ENCODE results near the gene PRPF8. TPM values are rescaled to one million over a fixed set of nuclear protein-coding genes. Genes with fewer than 3 reads are reported as not detected.

Gene PRPF8
- total RNA-seq, 3 donors from 2014 or later = 173 to 183 (median 176) TPM

- Histone ChIP-seq H3K4me1 (peaks cover 0 to 6% of the 10 kb centered on the region in 2 donors), H3K27me3 (no peaks in the 10 kb centered on the region), H3K9me3 (no peaks in the 10 kb centered on the region), H3K4me3 (peak overlapping the region; percentile 28 to 73 (median 59)), H3K27ac (peak overlapping the region in 1 of 2 donors; percentile 62), H3K36me3 (no peaks in the 10 kb centered on the region)
- intact Hi-C loops (cut with DNase I; ENCODE audit: low total_unique reads) = loop anchor here (10.0 kb wide), 1 partner anchor 379 kb away; no protein-coding TSS in a partner anchor
- no peak for DNase-seq (ENCODE audit: low spot score in 2 of 2)
- TF ChIP-seq POLR2AphosphoS5 (IDR thresholded peaks at IDR 0.05) (no peak), CTCF (IDR thresholded peaks at IDR 0.05) (no peak), POLR2A (IDR thresholded peaks at IDR 0.05) (no peak)
Measured at GRCh38 chr17:1643999-1644492, 40.6 kb downstream of the PRPF8 start.

GRCh38 chr17:1643293-1643998 lies 41.2 kb downstream of the PRPF8 start:
- peaks cover 0 to 6% of the 10 kb centered on the region in 2 donors for H3K4me1 ChIP-seq
- intact Hi-C loops (cut with DNase I; ENCODE audit: low total_unique reads) = loop anchor here (10.0 kb wide), 1 partner anchor 379 kb away; no protein-coding TSS in a partner anchor
- H3K27ac ChIP-seq = peak overlapping the region in 1 of 2 donors; percentile 62
- H3K36me3 ChIP-seq = no peaks in the 10 kb centered on the region
- H3K27me3 ChIP-seq = no peaks in the 10 kb centered on the region
- no peaks in the 10 kb centered on the region for H3K9me3 ChIP-seq
- TF ChIP-seq POLR2A (IDR thresholded peaks at IDR 0.05) (no peak), CTCF (IDR thresholded peaks at IDR 0.05) (peak in 1 of 3 donors; percentile 25), POLR2AphosphoS5 (IDR thresholded peaks at IDR 0.05) (no peak)
- peak overlapping the region; percentile 28 to 73 (median 59) for H3K4me3 ChIP-seq
- peak; percentile 63 to 77 for DNase-seq (ENCODE audit: low spot score in 2 of 2)

GRCh38 chr17:1641065-1641403 lies 43.6 kb downstream of the PRPF8 start:
- H3K4me3 ChIP-seq = no peak overlapping the region
- H3K4me1 ChIP-seq = peaks cover 0 to 6% of the 10 kb centered on the region in 2 donors
- no peaks in the 10 kb centered on the region for H3K27me3 ChIP-seq
- H3K36me3 ChIP-seq = no peaks in the 10 kb centered on the region
- no peaks in the 10 kb centered on the region for H3K9me3 ChIP-seq
- TF ChIP-seq POLR2A (IDR thresholded peaks at IDR 0.05) (no peak), POLR2AphosphoS5 (IDR thresholded peaks at IDR 0.05) (no peak), CTCF (IDR thresholded peaks at IDR 0.05) (no peak)
- no peak for DNase-seq (ENCODE audit: low spot score in 2 of 2)
- H3K27ac ChIP-seq = no peak overlapping the region
- intact Hi-C loops (cut with DNase I; ENCODE audit: low total_unique reads) = loop anchor here (10.0 kb wide), 1 partner anchor 376 kb away; no protein-coding TSS in a partner anchor

GRCh38 chr17:1640329-1641064 lies 44.2 kb downstream of the PRPF8 start:
- DNase-seq (ENCODE audit: low spot score in 2 of 2) = peak in 1 of 2 donors; percentile 56
- TF ChIP-seq POLR2AphosphoS5 (IDR thresholded peaks at IDR 0.05) = no peak
- Histone ChIP-seq H3K9me3 (no peaks in the 10 kb centered on the region), H3K36me3 (no peaks in the 10 kb centered on the region), H3K27ac (peak overlapping the region; percentile 55 to 70), H3K4me3 (no peak overlapping the region), H3K27me3 (no peaks in the 10 kb centered on the region), H3K4me1 (peaks cover 0 to 6% of the 10 kb centered on the region in 2 donors)
- intact Hi-C loops (cut with DNase I; ENCODE audit: low total_unique reads) = loop anchor here (10.0 kb wide), 1 partner anchor 376 kb away; no protein-coding TSS in a partner anchor

- DNase-seq (ENCODE audit: low spot score in 2 of 2) = no peak
- Histone ChIP-seq H3K4me3 (no peak overlapping the region), H3K4me1 (peaks cover 0 to 6% of the 10 kb centered on the region in 2 donors), H3K36me3 (no peaks in the 10 kb centered on the region), H3K27ac (peak overlapping the region; percentile 55 to 70), H3K27me3 (no peaks in the 10 kb centered on the region), H3K9me3 (no peaks in the 10 kb centered on the region)
- intact Hi-C loops (cut with DNase I; ENCODE audit: low total_unique reads) = loop anchor here (10.0 kb wide), 1 partner anchor 375 kb away; no protein-coding TSS in a partner anchor
- TF ChIP-seq POLR2A (IDR thresholded peaks at IDR 0.05) = no peak
- no peak for TF ChIP-seq CTCF (IDR thresholded peaks at IDR 0.05)
- no peak for TF ChIP-seq POLR2AphosphoS5 (IDR thresholded peaks at IDR 0.05)
Measured at GRCh38 chr17:1639549-1640180, 45.0 kb downstream of the PRPF8 start.
